IMR-90 (cell line): ENCODE results near the gene UGGT2. TPM values are rescaled to one million over a fixed set of nuclear protein-coding genes. Genes with fewer than 3 reads are reported as not detected.
"Not testable (repeated sequence)": the region's sequence is repeated elsewhere in the genome, so short reads cannot be mapped to it uniquely, and the experiment has no call there.

Source experiments
- ATAC-seq: fragments of 200-7000 bp; cut with Tn5 transposase; 2 replicates; pipeline ENCODE4 v1.9.1; 2020; ENCODE audit warnings: low read depth, mild to moderate bottlenecking, moderate library complexity
- BruUV-seq: library from RNA; stranded (reverse); fragments of 400-500 nt; replicated peaks from 2 replicates; lab custom pipeline; 2021; lab: Mats Ljungman, UMichigan
- CTCF ChIA-PET: fragments of 300-600 bp; formaldehyde crosslinking; extraction: SDS; loops from one replicate; lab custom pipeline; 2021; ENCODE audit warnings: antibody characterized with exemption; lab: Yijun Ruan, JAX
- POLR2A ChIA-PET: fragments of 300-600 bp; sonication (Branson Sonifier 250); formaldehyde crosslinking; loops from one replicate; lab custom pipeline; 2022; ENCODE audit warnings: antibody characterized with exemption; ENCODE audit not compliant: unreplicated experiment; lab: Charles Lee
- DNase-seq: peaks from one replicate; pipeline ENCODE4 v3.0.0; 2013
- H2AFZ ChIP-seq: replicated peaks from 2 replicates; pipeline ENCODE3; 2013; ENCODE audit warnings: low read length, mild to moderate bottlenecking; ENCODE audit not compliant: poor library complexity
- H2AK5ac ChIP-seq: 2 replicates; pipeline ENCODE4 v1.6.1; 2013; ENCODE audit warnings: low read depth, low read length, inconsistent platforms
- H2AK9ac ChIP-seq: replicated peaks from 2 replicates; pipeline ENCODE3; 2013; ENCODE audit warnings: mild to moderate bottlenecking, low read depth, low read length, moderate library complexity; ENCODE audit not compliant: poor library complexity
- H2BK120ac ChIP-seq: 2 replicates; pipeline ENCODE4 v1.6.1; 2013; ENCODE audit warnings: low read depth, low read length, inconsistent platforms
- H2BK15ac ChIP-seq: 3 replicates; pipeline ENCODE4 v1.6.1; 2013; ENCODE audit warnings: low read depth, low read length, inconsistent platforms
- H2BK20ac ChIP-seq: 2 replicates; pipeline ENCODE4 v1.6.1; 2013; ENCODE audit warnings: low read depth, mild to moderate bottlenecking, inconsistent platforms, low read length, moderate library complexity
- H2BK5ac ChIP-seq: 2 replicates; pipeline ENCODE4 v1.6.1; 2013; ENCODE audit warnings: mild to moderate bottlenecking, low read depth, low read length, inconsistent platforms; ENCODE audit not compliant: poor library complexity, severe bottlenecking
- H3K14ac ChIP-seq: replicated peaks from 2 replicates; pipeline ENCODE4 v1.6.1; 2013; ENCODE audit warnings: low read depth, low read length, inconsistent platforms
- H3K18ac ChIP-seq: 2 replicates; pipeline ENCODE4 v1.6.1; 2013; ENCODE audit warnings: low read depth, low read length, control low read depth
- H3K23ac ChIP-seq: 2 replicates; pipeline ENCODE4 v1.6.1; 2013; ENCODE audit warnings: low read depth, low read length, inconsistent platforms
- H3K27ac ChIP-seq: 2 replicates; pipeline ENCODE4 v1.5.1; 2013; ENCODE audit warnings: mild to moderate bottlenecking, control low read depth, low read length; ENCODE audit not compliant: insufficient read depth
- H3K27me3 ChIP-seq: 2 replicates; pipeline ENCODE4 v1.6.1; 2013; ENCODE audit warnings: low read length; ENCODE audit not compliant: control insufficient read depth, insufficient read depth
- H3K36me3 ChIP-seq: 2 replicates; pipeline ENCODE4 v1.6.1; 2013; ENCODE audit warnings: low read length, mixed read lengths; ENCODE audit not compliant: control insufficient read depth, insufficient read depth
- H3K4ac ChIP-seq: 2 replicates; pipeline ENCODE4 v1.6.1; 2013; ENCODE audit warnings: low read depth, low read length, inconsistent platforms
- H3K4me1 ChIP-seq: 2 replicates; pipeline ENCODE4 v1.6.1; 2013; ENCODE audit warnings: low read length, mixed read lengths; ENCODE audit not compliant: control insufficient read depth, insufficient read depth
- H3K4me2 ChIP-seq: 2 replicates; pipeline ENCODE4 v1.6.1; 2013; ENCODE audit warnings: low read depth, mild to moderate bottlenecking, control low read depth, low read length, moderate library complexity
- H3K4me3 ChIP-seq: 2 replicates; pipeline ENCODE4 v1.5.1; 2013; ENCODE audit warnings: low read depth, mild to moderate bottlenecking, control low read depth, low read length, moderate library complexity; ENCODE audit not compliant: insufficient read depth
- H3K56ac ChIP-seq: 2 replicates; pipeline ENCODE4 v1.6.1; 2013; ENCODE audit warnings: low read length, inconsistent platforms; ENCODE audit not compliant: insufficient read depth; ENCODE audit errors: extremely low read depth
- H3K79me1 ChIP-seq, 2 experiments: 2 replicates each; pipeline ENCODE4 v1.6.1; 2013; ENCODE audit warnings: low read length in 2 of 2, inconsistent platforms in 1 of 2, low read depth in 1 of 2
- H3K9ac ChIP-seq: 2 replicates; pipeline ENCODE4 v1.6.1; 2013; ENCODE audit warnings: low read depth, low read length, control low read depth
- H3K9me1 ChIP-seq: 2 replicates; pipeline ENCODE4 v1.6.1; 2013; ENCODE audit warnings: low read length, inconsistent platforms; ENCODE audit not compliant: insufficient read depth
- H3K9me3 ChIP-seq: 2 replicates; pipeline ENCODE4 v1.6.1; 2013; ENCODE audit warnings: low read length; ENCODE audit not compliant: control insufficient read depth, insufficient read depth
- H4K20me1 ChIP-seq: 2 replicates; pipeline ENCODE4 v1.6.1; 2013; ENCODE audit warnings: low read length, inconsistent platforms; ENCODE audit not compliant: insufficient read depth
- H4K5ac ChIP-seq: 2 replicates; pipeline ENCODE4 v1.6.1; 2013; ENCODE audit warnings: mild to moderate bottlenecking, low read depth, low read length, control low read depth
- H4K8ac ChIP-seq, 2 experiments: 2 replicates each; pipeline ENCODE4 v1.6.1; 2013; ENCODE audit warnings: low read depth in 2 of 2, low read length in 2 of 2, control low read depth in 1 of 2, inconsistent platforms in 1 of 2
- H4K91ac ChIP-seq: 2 replicates; pipeline ENCODE4 v1.6.1; 2013; ENCODE audit warnings: low read depth, low read length, inconsistent platforms; ENCODE audit not compliant: insufficient read depth
- CEBPB ChIP-seq: IDR thresholded peaks from 2 replicates; pipeline ENCODE4 v1.6.1; 2012; ENCODE audit warnings: low read depth, low read length, improper control_type of control experiment
- RCOR1 ChIP-seq: IDR thresholded peaks from 2 replicates; pipeline ENCODE4 v1.6.1; 2012; ENCODE audit warnings: mild to moderate bottlenecking, low read length, improper control_type of control experiment; ENCODE audit not compliant: insufficient replicate concordance
- WGBS, 2 experiments: methylation state at CpG; one replicate each; pipeline versions ENCODE4 v1.1.5 to v1.1.7; 2013; ENCODE audit warnings: missing lambda C conversion rate in 2 of 2; ENCODE audit not compliant: insufficient read length in 1 of 2; ENCODE audit errors: extremely low coverage in 2 of 2; 5-methylcytosine and 5-hydroxymethylcytosine counted together
- dilution Hi-C: fragments of 300-500 bp; cut with HindIII; formaldehyde crosslinking; loops from one replicate; pipeline ENCODE4 v1.14.3; 2018; ENCODE audit warnings: low sequenced_read_pairs; ENCODE audit not compliant: unreplicated experiment
- in situ Hi-C: fragments of 300-500 bp; cut with MboI; formaldehyde crosslinking; loops from 3 replicates; pipeline ENCODE4 v1.14.3; 2019; ENCODE audit warnings: low sequenced_read_pairs, inconsistent platforms, mixed read lengths
- intact Hi-C: fragments of 100-400 bp; cut with micrococcal nuclease; formaldehyde crosslinking; loops from 2 replicates; pipeline ENCODE4 v1.10.0; 2022
- polyA plus RNA-seq, 3 experiments: library from polyadenylated mRNA; depleted of rRNA; stranded (reverse); fragments of >200 nt; gene quantifications; 2 replicates each; pipeline ENCODE4 v1.2.3, GENCODE V29; 2012; ENCODE audit warnings: low replicate concordance in 1 of 3
- total RNA-seq: library from RNA; depleted of rRNA; stranded (reverse); fragments of >200 nt; gene quantifications from 2 replicates; pipeline ENCODE4 v1.2.3, GENCODE V29; 2012

The UGGT2 gene
- total and polyA plus RNA-seq, 2 of the 4 experiments (the other 2 are of a cell fraction): 21.4 to 40.1 TPM

DNA sequence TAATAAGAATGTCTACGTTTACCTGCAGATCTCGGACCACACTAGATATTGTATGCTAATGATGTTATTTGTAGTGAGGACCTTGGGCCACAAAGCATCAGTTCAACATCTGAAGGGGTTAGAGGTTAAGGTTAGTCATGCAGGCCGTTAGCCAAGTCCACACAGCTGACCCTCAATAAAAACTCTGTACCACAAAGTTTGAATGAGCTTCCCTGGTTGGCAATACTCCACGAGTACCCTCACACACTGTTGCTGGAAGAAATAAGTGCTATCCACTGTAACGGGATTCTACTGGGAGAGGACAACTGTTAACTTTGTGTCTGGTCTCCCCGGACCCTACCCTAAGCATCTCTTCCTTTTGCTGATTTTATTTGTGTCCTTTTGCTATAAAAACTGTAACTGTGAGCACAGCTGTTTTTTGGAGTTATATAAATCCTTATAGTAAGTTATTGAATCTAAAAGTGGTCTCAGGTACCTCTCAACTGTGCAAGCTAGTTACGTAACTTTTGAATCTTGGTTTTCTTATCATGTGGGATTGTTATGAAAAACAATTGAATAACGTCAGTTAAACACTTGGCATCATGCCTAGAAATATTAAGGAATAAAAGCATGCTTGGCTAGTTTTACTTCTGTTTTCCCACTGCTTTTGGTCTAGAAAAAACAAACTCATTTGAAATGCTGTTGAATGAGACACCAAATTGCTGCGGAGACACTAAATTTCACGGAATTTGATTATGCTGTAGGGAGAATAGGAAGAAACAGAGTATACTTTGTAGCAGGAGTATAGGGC is 194.7 kb downstream of the UGGT2 start:
- Histone ChIP-seq H3K4me1 (peaks cover 2% of the 10 kb centered on the region; the same call in 1 of the 2 replicates), H2BK120ac (no peak overlapping the region), H4K20me1 (no peaks in the 10 kb centered on the region), H3K18ac (no peak overlapping the region), H3K9me1 (no peaks in the 10 kb centered on the region; the same call in 1 of the 2 replicates), H3K14ac (no peak overlapping the region), H2BK20ac (no peak overlapping the region), H3K56ac (no peak overlapping the region), H2AFZ (no peak overlapping the region), H3K27me3 (no peaks in the 10 kb centered on the region), H3K4me3 (no peak overlapping the region), H3K36me3 (no peaks in the 10 kb centered on the region), H2AK9ac (peak overlapping the region; percentile 37), H4K5ac (no peak overlapping the region), H3K79me1 (no peaks in the 10 kb centered on the region), H3K23ac (no peak overlapping the region; the same call in 1 of the 2 replicates), H3K4ac (no peak overlapping the region), H4K91ac (no peak overlapping the region), H3K9me3 (no peaks in the 10 kb centered on the region), H3K4me2 (no peak overlapping the region), H4K8ac (no peak overlapping the region), H2AK5ac (no peak overlapping the region), H3K9ac (no peak overlapping the region), H2BK5ac (no peak overlapping the region), H2BK15ac (no peak overlapping the region), H3K27ac (no peak overlapping the region)
- intact Hi-C loops: no loop called here
- no CpG with 5 or more reads among the region's 10 CpGs for WGBS, 2 experiments
- no TSS peak for BruUV-seq
- ChIA-PET CTCF (interaction anchor here (0.7 kb wide), 1 partner anchor 560 kb away, joined by 4 read pairs; no protein-coding TSS in a partner anchor), POLR2A (no interaction called here)
- dilution Hi-C loops: no loop called here
- peak; percentile 40 for TF ChIP-seq CEBPB
- no peak for TF ChIP-seq RCOR1
- DNase-seq (peak; percentile 55), ATAC-seq (no peak)
- in situ Hi-C loops: no loop called here

DNA sequence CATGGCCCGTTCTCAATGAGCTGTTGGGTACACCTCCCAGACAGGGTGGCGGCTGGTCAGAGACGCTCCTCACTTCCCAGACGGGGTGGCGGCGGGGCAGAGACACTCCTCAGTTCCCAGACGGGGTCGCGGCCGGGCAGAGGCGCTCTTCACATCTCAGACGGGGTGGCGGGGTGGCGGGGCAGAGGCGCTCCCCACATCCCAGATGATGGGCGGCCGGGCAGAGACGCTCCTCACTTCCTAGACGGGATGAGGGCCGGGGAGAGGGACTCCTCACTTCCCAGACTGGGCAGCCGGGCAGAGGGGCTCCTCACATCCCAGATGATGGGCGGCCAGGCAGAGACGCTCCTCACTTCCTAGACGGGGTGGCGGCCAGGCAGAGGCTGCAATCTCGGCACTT is 207.5 kb downstream of the UGGT2 start:
- in situ Hi-C loops, H3K4ac ChIP-seq, H3K4me2 ChIP-seq, intact Hi-C loops, BruUV-seq, H3K9ac ChIP-seq, H3K36me3 ChIP-seq, H2BK5ac ChIP-seq, H2BK20ac ChIP-seq, POLR2A ChIA-PET, H3K79me1 ChIP-seq, H3K56ac ChIP-seq, ATAC-seq, H3K4me1 ChIP-seq, H3K14ac ChIP-seq, H2BK15ac ChIP-seq, H2AK9ac ChIP-seq, H3K27ac ChIP-seq, H4K91ac ChIP-seq, H3K9me1 ChIP-seq, H4K8ac ChIP-seq, H3K9me3 ChIP-seq, H3K23ac ChIP-seq, H2AFZ ChIP-seq, DNase-seq, H3K27me3 ChIP-seq, H4K20me1 ChIP-seq, H2BK120ac ChIP-seq, H3K4me3 ChIP-seq, H2AK5ac ChIP-seq, H4K5ac ChIP-seq, H3K18ac ChIP-seq, dilution Hi-C loops, CTCF ChIA-PET: not testable (repeated sequence)
- WGBS, 2 experiments: 100% methylated on average over 1 of the region's 26 CpGs; no CpG with 5 or more reads in 1 of the 2 experiments
